GM23338 (cell line): ENCODE data around the gene HBD. TPM values are rescaled to one million over a fixed set of nuclear protein-coding genes. Genes with fewer than 3 reads are reported as not detected.

ENCODE experiments used
- ATAC-seq: fragments of 200-7000 bp; cut with Tn5 transposase; 3 replicates; pipeline ENCODE4 v1.9.1; 2020
- DNase-seq: peaks from one replicate; pipeline ENCODE4 v3.0.0-alpha.2; 2015; ENCODE audit warnings: low spot score
- H2AFZ ChIP-seq: fragments of 200-600 bp; sonication (generic); 2 replicates; pipeline ENCODE4 v1.8.0; 2016; ENCODE audit warnings: antibody characterized with exemption, mild to moderate bottlenecking, moderate library complexity
- H3F3A ChIP-seq: fragments of 200-600 bp; sonication (generic); replicated peaks from 2 replicates; pipeline ENCODE4 v1.8.0; 2017; ENCODE audit warnings: antibody characterized with exemption, mixed run types, low read depth
- H3K27ac ChIP-seq: fragments of 200-600 bp; sonication (generic); 2 replicates; pipeline ENCODE4 v1.6.1; 2016; ENCODE audit warnings: low read depth
- H3K27me3 ChIP-seq: fragments of 200-600 bp; sonication (generic); 2 replicates; pipeline ENCODE4 v1.8.0; 2016; ENCODE audit warnings: mild to moderate bottlenecking, mixed run types, moderate library complexity; ENCODE audit not compliant: insufficient read depth
- H3K36me3 ChIP-seq: fragments of 200-600 bp; sonication (generic); 2 replicates; pipeline ENCODE4 v1.8.0; 2016; ENCODE audit warnings: mild to moderate bottlenecking; ENCODE audit not compliant: insufficient read depth
- H3K4me1 ChIP-seq: fragments of 200-600 bp; sonication (generic); 2 replicates; pipeline ENCODE4 v1.8.0; 2016; ENCODE audit warnings: mild to moderate bottlenecking, moderate library complexity; ENCODE audit not compliant: insufficient read depth
- H3K4me2 ChIP-seq: fragments of 200-600 bp; sonication (generic); 2 replicates; pipeline ENCODE4 v1.7.1; 2017; ENCODE audit warnings: mixed run types
- H3K4me3 ChIP-seq: fragments of 200-600 bp; sonication (generic); 2 replicates; pipeline ENCODE4 v1.6.1; 2016; ENCODE audit warnings: mixed run types
- H3K79me2 ChIP-seq: fragments of 200-600 bp; sonication (generic); replicated peaks from 2 replicates; pipeline ENCODE4 v1.8.0; 2017; ENCODE audit warnings: mild to moderate bottlenecking; ENCODE audit not compliant: insufficient read depth
- H3K9me2 ChIP-seq: fragments of 200-600 bp; sonication (generic); 2 replicates; pipeline ENCODE4 v1.8.0; 2017; ENCODE audit not compliant: insufficient read depth
- H4K20me1 ChIP-seq: fragments of 200-600 bp; sonication (generic); replicated peaks from 2 replicates; pipeline ENCODE4 v1.8.0; 2017; ENCODE audit warnings: mild to moderate bottlenecking; ENCODE audit not compliant: insufficient read depth
- H3K27ac Mint-ChIP-seq: 2 replicates; pipeline ENCODE4 v1.8.0; 2020; ENCODE audit warnings: inconsistent platforms, mild to moderate bottlenecking, moderate library complexity, mixed read lengths
- H3K27me3 Mint-ChIP-seq: 3 replicates; pipeline ENCODE4 v1.8.0; 2022; ENCODE audit warnings: low read depth, mild to moderate bottlenecking, moderate library complexity, mixed read lengths, inconsistent platforms; ENCODE audit not compliant: insufficient read depth, poor library complexity
- H3K36me3 Mint-ChIP-seq: 3 replicates; pipeline ENCODE4 v1.8.0; 2021; ENCODE audit warnings: low read depth, mild to moderate bottlenecking, inconsistent platforms, moderate library complexity, mixed read lengths
- H3K4me1 Mint-ChIP-seq: 3 replicates; pipeline ENCODE4 v1.8.0; 2020; ENCODE audit warnings: mild to moderate bottlenecking, inconsistent platforms, mixed read lengths
- H3K4me3 Mint-ChIP-seq: 3 replicates; pipeline ENCODE4 v1.8.0; 2021; ENCODE audit warnings: moderate library complexity, mild to moderate bottlenecking, inconsistent platforms, mixed read lengths
- H3K9me3 Mint-ChIP-seq: 3 replicates; pipeline ENCODE4 v1.8.0; 2020; ENCODE audit warnings: moderate library complexity, mild to moderate bottlenecking, inconsistent platforms, mixed read lengths
- CREB1 ChIP-seq: fragments of 250-450 bp; sonication (Bioruptor Pico); IDR thresholded peaks from 2 replicates; pipeline ENCODE4 v1.5.0; 2020; ENCODE audit warnings: low read depth, mild to moderate bottlenecking, moderate library complexity
- CTCF ChIP-seq, 2 experiments: fragments of 200-600 bp in 1 of 2; sonication (generic) in 1 of 2; conservative IDR thresholded peaks; 2 replicates each; pipeline versions ENCODE4 v1.5.1 to v1.6.1; 2016 to 2017; ENCODE audit warnings: antibody characterized with exemption in 2 of 2, low read depth in 2 of 2, mild to moderate bottlenecking in 2 of 2, moderate library complexity in 1 of 2
- POLR2AphosphoS5 ChIP-seq: IDR thresholded peaks from 2 replicates; pipeline ENCODE4 v1.6.1; 2016; ENCODE audit warnings: antibody characterized with exemption, low read depth
- STAT1 ChIP-seq: IDR thresholded peaks from one replicate; pipeline ENCODE4 v1.6.1; 2016; ENCODE audit warnings: antibody characterized with exemption; ENCODE audit not compliant: unreplicated experiment
- ZNF462 ChIP-seq: fragments of 250-450 bp; sonication (Bioruptor Pico); IDR thresholded peaks from 2 replicates; pipeline ENCODE4 v1.5.0; 2020; ENCODE audit warnings: mild to moderate bottlenecking, moderate library complexity
- polyA plus RNA-seq: library from polyadenylated mRNA; unstranded; fragments of >200 nt; fragmentation: Nextera tagmentation; extraction: Ambion mirVana; gene quantifications from 2 replicates; pipeline ENCODE4 v1.2.1, GENCODE V29; 2016
- total RNA-seq: library from RNA; depleted of rRNA; stranded (reverse); fragments of >200 nt; shearing (Covaris generic); gene quantifications from 2 replicates; pipeline ENCODE4 v1.2.3, GENCODE V29; 2014; rRNA removed
- TF ChIP-seq, protein P1 (sequence below): IDR thresholded peaks from 2 replicates; pipeline ENCODE4 v1.6.1; 2016; ENCODE audit warnings: antibody characterized with exemption

HBD gene
- total and polyA plus RNA-seq, 2 experiments from 2014 or later, result not detected

DNA sequence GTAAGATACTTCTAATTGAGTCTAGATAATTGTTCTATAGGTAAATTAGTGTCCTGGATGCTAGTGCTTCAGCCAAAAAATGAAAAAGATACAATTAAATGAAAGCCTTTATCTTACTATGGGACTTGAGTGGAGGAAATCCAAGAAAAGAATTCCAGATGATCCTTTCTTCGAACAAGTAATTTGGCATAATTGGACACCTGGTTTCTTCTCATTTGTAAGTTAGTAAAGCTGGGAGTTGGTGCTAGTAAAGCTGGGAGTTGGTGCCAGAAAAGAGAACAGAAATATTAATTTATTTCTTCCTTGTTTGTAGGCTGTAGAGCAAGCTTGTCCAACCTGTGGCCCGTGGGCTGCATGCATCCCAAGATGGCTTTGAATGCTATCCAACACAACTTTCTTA lies 46.1 kb downstream of the HBD start:
- no peak for ATAC-seq
- Mint-ChIP-seq H3K27ac (no peak overlapping the region), H3K4me3 (no peak overlapping the region), H3K27me3 (no peaks in the 10 kb centered on the region), H3K4me1 (no peaks in the 10 kb centered on the region), H3K9me3 (peaks cover 20% of the 10 kb centered on the region), H3K36me3 (peaks cover 12% of the 10 kb centered on the region)
- no peaks in the 10 kb centered on the region for H3K27me3 ChIP-seq
- H2AFZ ChIP-seq, result no peak overlapping the region
- H4K20me1 ChIP-seq, result no peaks in the 10 kb centered on the region
- no peaks in the 10 kb centered on the region for H3K36me3 ChIP-seq
- H3K4me1 ChIP-seq, result no peaks in the 10 kb centered on the region
- H3F3A ChIP-seq, result no peaks in the 10 kb centered on the region
- no peaks in the 10 kb centered on the region for H3K9me2 ChIP-seq
- no peak overlapping the region for H3K4me2 ChIP-seq
- H3K27ac ChIP-seq, result no peak overlapping the region
- no peaks in the 10 kb centered on the region for H3K79me2 ChIP-seq
- no peak for DNase-seq
- no peak overlapping the region for H3K4me3 ChIP-seq
- no peak for TF ChIP-seq STAT1
- TF ChIP-seq, protein P1, sequence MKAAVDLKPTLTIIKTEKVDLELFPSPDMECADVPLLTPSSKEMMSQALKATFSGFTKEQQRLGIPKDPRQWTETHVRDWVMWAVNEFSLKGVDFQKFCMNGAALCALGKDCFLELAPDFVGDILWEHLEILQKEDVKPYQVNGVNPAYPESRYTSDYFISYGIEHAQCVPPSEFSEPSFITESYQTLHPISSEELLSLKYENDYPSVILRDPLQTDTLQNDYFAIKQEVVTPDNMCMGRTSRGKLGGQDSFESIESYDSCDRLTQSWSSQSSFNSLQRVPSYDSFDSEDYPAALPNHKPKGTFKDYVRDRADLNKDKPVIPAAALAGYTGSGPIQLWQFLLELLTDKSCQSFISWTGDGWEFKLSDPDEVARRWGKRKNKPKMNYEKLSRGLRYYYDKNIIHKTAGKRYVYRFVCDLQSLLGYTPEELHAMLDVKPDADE, result no peak
- TF ChIP-seq CREB1, result no peak
- no peak for TF ChIP-seq CTCF (conservative IDR thresholded peaks at IDR 0.05; ENCODE audit: low read depth in 2 of 2)
- no peak for TF ChIP-seq ZNF462 (CRISPR knock-in tag)
- no peak for TF ChIP-seq POLR2AphosphoS5

Other genes with a start within 250 kb of the HBD start
- gene OR51L1, start 239.6 kb downstream of the HBD start, total RNA-seq, result not detected in 2 replicates
- gene OR51L1, start 239.6 kb downstream of the HBD start, polyA plus RNA-seq, result not detected in 2 replicates
- gene OR52J3, start 188.0 kb downstream of the HBD start, total RNA-seq, result not detected in 2 replicates
- gene OR52J3, start 188.0 kb downstream of the HBD start, polyA plus RNA-seq, result not detected in 2 replicates
- not detected in 2 replicates for gene OR52E2, start 174.9 kb downstream of the HBD start, total RNA-seq
- gene OR52E2, start 174.9 kb downstream of the HBD start, polyA plus RNA-seq, result not detected in 2 replicates
- gene OR52E1, start 164.9 kb downstream of the HBD start, total RNA-seq, result not detected in 2 replicates
- not detected in 2 replicates for gene OR52E1, start 164.9 kb downstream of the HBD start, polyA plus RNA-seq
- 0.24 and 0.39 TPM in 2 replicates for gene OR52A5, start 96.1 kb downstream of the HBD start, total RNA-seq
- gene OR52A5, start 96.1 kb downstream of the HBD start, polyA plus RNA-seq, result 0.05 and 0.11 TPM in 2 replicates
- 4.3 and 4.4 TPM in 2 replicates for gene OR52A1, start 79.7 kb downstream of the HBD start, total RNA-seq
- gene OR52A1, start 79.7 kb downstream of the HBD start, polyA plus RNA-seq, result 0.73 and 0.82 TPM in 2 replicates
- not detected in 2 replicates for gene OR51V1, start 33.8 kb downstream of the HBD start, total RNA-seq
- gene OR51V1, start 33.8 kb downstream of the HBD start, polyA plus RNA-seq, result not detected in 2 replicates
- not detected in 2 replicates for gene HBB, start 7.4 kb downstream of the HBD start, total RNA-seq
- not detected in 2 replicates for gene HBB, start 7.4 kb downstream of the HBD start, polyA plus RNA-seq
- gene HBG1, start 15.4 kb upstream of the HBD start, total RNA-seq, result not detected in 2 replicates
- gene HBG1, start 15.4 kb upstream of the HBD start, polyA plus RNA-seq, result not detected in 2 replicates
- not detected in 2 replicates for gene HBG2, start 20.3 kb upstream of the HBD start, total RNA-seq
- not detected in 2 replicates for gene HBG2, start 20.3 kb upstream of the HBD start, polyA plus RNA-seq
- gene HBE1, start 35.5 kb upstream of the HBD start, total RNA-seq, result 1.0 TPM in 1 of 2 replicates, not detected in the other
- gene HBE1, start 35.5 kb upstream of the HBD start, polyA plus RNA-seq, result not detected in 2 replicates
- not detected in 2 replicates for gene OR51B4, start 67.5 kb upstream of the HBD start, total RNA-seq
- not detected in 2 replicates for gene OR51B4, start 67.5 kb upstream of the HBD start, polyA plus RNA-seq
- not detected in 2 replicates for gene OR51B2, start 89.8 kb upstream of the HBD start, total RNA-seq
- not detected in 2 replicates for gene OR51B2, start 89.8 kb upstream of the HBD start, polyA plus RNA-seq
- not detected in 2 replicates for gene OR51B5, start 109.0 kb upstream of the HBD start, total RNA-seq
- not detected in 2 replicates for gene OR51B5, start 109.0 kb upstream of the HBD start, polyA plus RNA-seq
- not detected in 2 replicates for gene OR51B6, start 117.0 kb upstream of the HBD start, total RNA-seq
- gene OR51B6, start 117.0 kb upstream of the HBD start, polyA plus RNA-seq, result not detected in 2 replicates
- 0.03 and 0.35 TPM in 2 replicates for gene OR51M1, start 149.3 kb upstream of the HBD start, total RNA-seq
- gene OR51M1, start 149.3 kb upstream of the HBD start, polyA plus RNA-seq, result not detected in 2 replicates
- gene OR51Q1, start 187.6 kb upstream of the HBD start, total RNA-seq, result not detected in 2 replicates
- gene OR51Q1, start 187.6 kb upstream of the HBD start, polyA plus RNA-seq, result not detected in 2 replicates
- gene OR51I1, start 207.0 kb upstream of the HBD start, total RNA-seq, result 1.1 TPM in 1 of 2 replicates, not detected in the other
- gene OR51I1, start 207.0 kb upstream of the HBD start, polyA plus RNA-seq, result not detected in 2 replicates
- gene OR51I2, start 214.8 kb upstream of the HBD start, total RNA-seq, result not detected in 2 replicates
- not detected in 2 replicates for gene OR51I2, start 214.8 kb upstream of the HBD start, polyA plus RNA-seq